NCI-H2107 (cell line): Measurements from ENCODE around the gene RTF2.

Source experiments
- DNase-seq: peaks from one replicate; lab custom pipeline; 2025; lab: John Stamatoyannopoulos, UW

The RTF2 gene

GRCh38 chr20:56439771-56440291 lies 28.6 kb upstream of the RTF2 start:
- DNase-seq = no peak

GRCh38 chr20:56440346-56441007 lies 27.9 kb upstream of the RTF2 start:
- no peak for DNase-seq

GRCh38 chr20:56442389-56443365 lies 25.8 kb upstream of the RTF2 start:
- no peak for DNase-seq

- no peak for DNase-seq
Observed at GRCh38 chr20:56443654-56444540, 24.5 kb upstream of the RTF2 start.

- DNase-seq = no peak
Observed at GRCh38 chr20:56445130-56445529, 23.3 kb upstream of the RTF2 start.

- no peak for DNase-seq
Observed at GRCh38 chr20:56445540-56445939, 22.9 kb upstream of the RTF2 start.

- DNase-seq = no peak
Observed at GRCh38 chr20:56447227-56447626, 21.2 kb upstream of the RTF2 start.

GRCh38 chr20:56449459-56449858 lies 19.0 kb upstream of the RTF2 start:
- no peak for DNase-seq

- no peak for DNase-seq
Observed at GRCh38 chr20:56451056-56451765, 17.2 kb upstream of the RTF2 start.

GRCh38 chr20:56453352-56453751 lies 15.1 kb upstream of the RTF2 start:
- no peak for DNase-seq

- no peak for DNase-seq
Observed at GRCh38 chr20:56454754-56455153, 13.7 kb upstream of the RTF2 start.

GRCh38 chr20:56458206-56458821 lies 10.1 kb upstream of the RTF2 start:
- DNase-seq = no peak

- DNase-seq = no peak
Observed at GRCh38 chr20:56460459-56460858, 8.0 kb upstream of the RTF2 start.

- no peak for DNase-seq
Observed at GRCh38 chr20:56461576-56461975, 6.9 kb upstream of the RTF2 start.

GRCh38 chr20:56463428-56463827 lies 5.0 kb upstream of the RTF2 start:
- DNase-seq = no peak

GRCh38 chr20:56465997-56466396 lies 2.4 kb upstream of the RTF2 start:
- DNase-seq = no peak

GRCh38 chr20:56467968-56468315 lies 485 bp upstream of the RTF2 start:
- DNase-seq = no peak

- no peak for DNase-seq
Observed at GRCh38 chr20:56469077-56469449, 636 bp downstream of the RTF2 start.

- DNase-seq = no peak
Observed at GRCh38 chr20:56483970-56484369, 15.5 kb downstream of the RTF2 start.

- DNase-seq = no peak
Observed at GRCh38 chr20:56487216-56487615, 18.8 kb downstream of the RTF2 start.

- DNase-seq = no peak
Observed at GRCh38 chr20:56488566-56488965, 20.1 kb downstream of the RTF2 start.
